Measurements from ENCODE around the gene TUBB2A.

The TUBB2A gene

GRCh38 chr6:3118353-3119039 is 38.8 kb downstream of the TUBB2A start, which contains the start of gene BPHL:
Gene BPHL, plus strand, starts transcription at chr6:3118711. Its CDS starts 30 bp downstream, at chr6:3118741.
- DNase-seq (ENCODE audit: extremely low read depth, low read depth): peak; percentile 78
- TF ChIP-seq CTCF (IDR thresholded peaks at IDR 0.05; ENCODE audit: low read depth, low read length): no peak

GRCh38 chr6:3117912-3118352 is 39.4 kb downstream of the TUBB2A start:
- TF ChIP-seq CTCF (IDR thresholded peaks at IDR 0.05; ENCODE audit: low read depth, low read length): no peak
- no peak for DNase-seq (ENCODE audit: extremely low read depth, low read depth)

- DNase-seq (ENCODE audit: extremely low read depth, low read depth): no peak
- no peak for TF ChIP-seq CTCF (IDR thresholded peaks at IDR 0.05; ENCODE audit: low read depth, low read length)
Observed at GRCh38 chr6:3114377-3114776, 43.0 kb downstream of the TUBB2A start.

- no peak for TF ChIP-seq CTCF (IDR thresholded peaks at IDR 0.05; ENCODE audit: low read depth, low read length)
- no peak for DNase-seq (ENCODE audit: extremely low read depth, low read depth)
Observed at GRCh38 chr6:3109761-3110160, 47.6 kb downstream of the TUBB2A start.

GRCh38 chr6:3108746-3109414 is 48.5 kb downstream of the TUBB2A start:
- TF ChIP-seq CTCF (IDR thresholded peaks at IDR 0.05; ENCODE audit: low read depth, low read length): no peak

More at GRCh38 chr6:3108746-3109414, 48.5 kb downstream of the TUBB2A start:
- DNase-seq (ENCODE audit: extremely low read depth, low read depth): no peak

Data from AG09319 (cell line).